Fibroblast of lung (primary cell): ENCODE results near the gene EEIG1.

Experiments
- EZH2 ChIP-seq: IDR thresholded peaks from 2 replicates; pipeline ENCODE4 v1.5.1; 2012; ENCODE audit warnings: low read length, control low read depth, mild to moderate bottlenecking; ENCODE audit errors: missing control alignments
- TF ChIP-seq, protein P1 (sequence below), 2 donors: IDR thresholded peaks in 1 of 2; conservative IDR thresholded peaks in 1 of 2; 1 replicate in 1 of 2; 2 replicates in 1 of 2; pipeline ENCODE4 v1.5.1; 2011 to 2012; ENCODE audit warnings: low read length in 2 of 2, control low read depth in 1 of 2, inconsistent platforms in 1 of 2, low read depth in 1 of 2, mild to moderate bottlenecking in 1 of 2

DNA sequence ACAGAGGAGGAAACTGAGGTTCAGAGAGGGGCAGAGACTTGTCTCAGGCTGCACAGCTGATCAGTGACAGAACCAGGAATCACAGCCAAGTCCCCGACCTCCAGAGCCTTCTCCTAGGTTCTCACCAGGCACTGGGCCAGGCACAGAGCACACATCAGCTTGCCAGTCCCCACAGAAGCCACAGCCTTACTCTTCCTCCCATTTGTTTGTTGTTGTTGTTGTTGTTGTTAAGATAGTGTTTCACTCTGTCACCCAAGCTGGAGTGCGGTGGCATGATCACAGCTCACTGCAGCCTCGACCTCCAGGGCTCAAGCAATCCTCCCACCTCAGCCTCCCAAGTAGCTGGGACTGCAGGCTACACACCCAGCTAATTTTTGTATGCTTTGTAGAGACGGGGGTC lies 44.9 kb upstream of the EEIG1 start:
- TF ChIP-seq, protein P1, sequence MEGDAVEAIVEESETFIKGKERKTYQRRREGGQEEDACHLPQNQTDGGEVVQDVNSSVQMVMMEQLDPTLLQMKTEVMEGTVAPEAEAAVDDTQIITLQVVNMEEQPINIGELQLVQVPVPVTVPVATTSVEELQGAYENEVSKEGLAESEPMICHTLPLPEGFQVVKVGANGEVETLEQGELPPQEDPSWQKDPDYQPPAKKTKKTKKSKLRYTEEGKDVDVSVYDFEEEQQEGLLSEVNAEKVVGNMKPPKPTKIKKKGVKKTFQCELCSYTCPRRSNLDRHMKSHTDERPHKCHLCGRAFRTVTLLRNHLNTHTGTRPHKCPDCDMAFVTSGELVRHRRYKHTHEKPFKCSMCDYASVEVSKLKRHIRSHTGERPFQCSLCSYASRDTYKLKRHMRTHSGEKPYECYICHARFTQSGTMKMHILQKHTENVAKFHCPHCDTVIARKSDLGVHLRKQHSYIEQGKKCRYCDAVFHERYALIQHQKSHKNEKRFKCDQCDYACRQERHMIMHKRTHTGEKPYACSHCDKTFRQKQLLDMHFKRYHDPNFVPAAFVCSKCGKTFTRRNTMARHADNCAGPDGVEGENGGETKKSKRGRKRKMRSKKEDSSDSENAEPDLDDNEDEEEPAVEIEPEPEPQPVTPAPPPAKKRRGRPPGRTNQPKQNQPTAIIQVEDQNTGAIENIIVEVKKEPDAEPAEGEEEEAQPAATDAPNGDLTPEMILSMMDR (conservative IDR thresholded peaks at IDR 0.05 in 1 of 2, IDR thresholded peaks at IDR 0.05 in 1 of 2; ENCODE audit: low read depth in 1 of 2, low read length in 2 of 2): no peak
- no peak for TF ChIP-seq EZH2
